ENCODE results near the gene ZGRF1. TPM values are rescaled to one million over a fixed set of nuclear protein-coding genes. Genes with fewer than 3 reads are reported as not detected.

ZGRF1 gene
- polyA plus RNA-seq, 4 donors = 9.9 to 25.5 (median 15.1) TPM

Other genes with a start within 250 kb of the ZGRF1 start
- not detected for gene NEUROG2, start 120.7 kb downstream of the ZGRF1 start, polyA plus RNA-seq (ENCODE audit: insufficient read length in 4 of 4)
- gene LARP7, start 234 bp upstream of the ZGRF1 start, polyA plus RNA-seq (ENCODE audit: insufficient read length in 4 of 4) = 100 to 1,000 TPM in 3 of 4 donors, 10 to 100 TPM in 1; 88.2 to 127 (median 116) TPM